HAP-1 (cell line): ENCODE data around the gene SDHD.
"Not testable (repeated sequence)": the region's sequence is repeated elsewhere in the genome, so short reads cannot be mapped to it uniquely, and the experiment has no call there.

Experiments used
- DNase-seq, 2 experiments: peaks; one replicate each; pipeline ENCODE4 v3.0.0-alpha.2; 2016 to 2020; ENCODE audit warnings: low spot score in 2 of 2
- H3K27me3 ChIP-seq: fragments of 250-450 bp; sonication (Bioruptor Pico); 2 replicates; pipeline ENCODE4 v1.5.1; 2020; ENCODE audit warnings: low read depth, mild to moderate bottlenecking, moderate library complexity
- H3K36me3 ChIP-seq: fragments of 250-450 bp; sonication (Bioruptor Pico); replicated peaks from 2 replicates; pipeline ENCODE4 v1.5.1; 2020; ENCODE audit warnings: mild to moderate bottlenecking
- H3K4me1 ChIP-seq: fragments of 250-450 bp; sonication (Bioruptor Pico); 2 replicates; pipeline ENCODE4 v1.5.1; 2020; ENCODE audit warnings: mild to moderate bottlenecking
- H3K4me3 ChIP-seq: fragments of 250-450 bp; sonication (Bioruptor Pico); 2 replicates; pipeline ENCODE4 v1.5.1; 2020; ENCODE audit warnings: mild to moderate bottlenecking, moderate library complexity
- H3K9me3 ChIP-seq: fragments of 250-450 bp; sonication (Bioruptor Pico); 2 replicates; pipeline ENCODE4 v1.5.1; 2020; ENCODE audit warnings: mild to moderate bottlenecking, moderate library complexity
- in situ Hi-C: fragments of 300-500 bp; cut with MboI; formaldehyde crosslinking; loops from 3 replicates; pipeline ENCODE4 v1.14.3; 2020; ENCODE audit warnings: low sequenced_read_pairs, inconsistent platforms, mixed read lengths

SDHD gene

DNA sequence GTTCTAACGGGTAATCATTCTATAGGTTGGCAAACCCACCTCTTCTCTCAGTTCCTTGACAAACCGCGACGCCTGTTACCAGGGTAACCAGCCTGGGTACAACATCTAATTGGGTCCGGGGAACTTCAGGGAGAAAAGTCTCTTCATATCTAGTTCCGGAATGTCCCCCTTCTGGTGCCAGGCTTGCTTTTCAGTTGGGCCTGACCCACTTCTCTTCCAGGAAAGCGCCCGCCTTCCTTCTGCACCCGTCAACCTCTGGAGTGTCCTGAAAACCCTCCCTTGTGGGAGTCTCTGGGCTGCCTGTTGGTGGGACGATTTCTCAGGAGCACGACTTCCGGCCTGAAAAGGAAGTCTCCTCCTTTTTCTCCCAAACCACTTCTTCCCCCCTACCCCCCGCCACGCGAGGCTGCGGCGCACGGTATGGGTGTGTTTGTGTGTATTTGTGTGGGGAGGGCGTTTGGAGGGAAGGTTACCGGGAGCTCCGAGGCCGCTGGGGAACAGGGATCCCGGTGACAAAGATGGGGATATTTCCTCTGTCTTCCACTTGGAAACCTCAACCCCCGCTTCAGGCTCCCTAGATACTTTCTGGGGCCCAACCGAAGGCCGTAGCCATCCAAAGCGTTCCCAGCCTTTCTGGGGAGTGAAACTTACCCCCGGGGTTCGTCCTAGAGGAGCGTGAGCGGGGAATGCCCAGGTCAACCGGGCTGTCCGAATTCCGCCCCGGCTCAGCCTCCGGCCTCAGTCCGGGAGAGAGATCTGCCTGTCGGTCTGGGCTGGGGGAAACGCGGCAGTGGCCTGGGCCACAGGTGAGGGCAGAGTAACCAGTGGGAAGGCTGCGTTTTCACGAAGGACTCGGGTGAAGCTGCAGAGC, 12.5 kb upstream of the SDHD start, which contains the start of the genes NKAPD1 and PIH1D2:
TSS of gene NKAPD1 (plus strand) at position 359 of the 871 bp plus-strand sequence. CDS start 1,276 bp downstream, outside the sequence.
TSS of gene PIH1D2 (minus strand) at position 77 of the 871 bp plus-strand sequence. CDS start 843 bp downstream, outside the sequence.
- peak; percentile 81 to 83 for DNase-seq
- H3K27me3 ChIP-seq, result no peaks in the 10 kb centered on the region; the same call in 1 of the 2 replicates
- H3K9me3 ChIP-seq, result no peaks in the 10 kb centered on the region
- H3K36me3 ChIP-seq, result peaks cover 31% of the 10 kb centered on the region
- peak within 1 kb of the TSS; percentile 93 for H3K4me3 ChIP-seq
- in situ Hi-C loops, result no loop called here
- peaks cover 5% of the 10 kb centered on the region; the same call in 1 of the 2 replicates for H3K4me1 ChIP-seq

DNA sequence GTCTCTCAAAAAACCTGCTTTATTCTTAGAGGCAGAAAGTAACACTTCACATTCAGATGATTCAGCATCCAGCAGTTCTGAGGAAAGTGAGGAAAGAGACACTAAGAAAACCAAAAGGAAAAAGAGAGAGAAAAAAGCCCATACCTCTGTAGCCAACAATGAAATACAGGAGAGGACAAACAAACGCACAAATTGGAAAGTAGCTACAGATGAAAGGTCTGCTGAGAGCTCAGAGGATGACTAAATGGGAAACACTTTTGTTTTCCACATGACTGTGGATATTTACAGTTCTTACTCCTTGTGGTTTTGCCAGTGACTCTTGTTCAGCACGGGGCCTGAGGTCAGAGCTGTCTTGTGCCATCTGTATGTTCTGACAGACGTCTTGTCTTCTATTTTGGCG, 3.9 kb upstream of the SDHD start:
- Histone ChIP-seq H3K4me1 (peaks cover 8% of the 10 kb centered on the region), H3K9me3 (no peaks in the 10 kb centered on the region), H3K4me3 (no peak overlapping the region), H3K27me3 (no peaks in the 10 kb centered on the region), H3K36me3 (peaks cover 70% of the 10 kb centered on the region)
- in situ Hi-C loops, result loop anchor here (10.0 kb wide), 1 partner anchor 208 kb away; the partner anchor contains the start of genes ALG9, CFAP68 and FDXACB1
- DNase-seq, result no peak

DNA sequence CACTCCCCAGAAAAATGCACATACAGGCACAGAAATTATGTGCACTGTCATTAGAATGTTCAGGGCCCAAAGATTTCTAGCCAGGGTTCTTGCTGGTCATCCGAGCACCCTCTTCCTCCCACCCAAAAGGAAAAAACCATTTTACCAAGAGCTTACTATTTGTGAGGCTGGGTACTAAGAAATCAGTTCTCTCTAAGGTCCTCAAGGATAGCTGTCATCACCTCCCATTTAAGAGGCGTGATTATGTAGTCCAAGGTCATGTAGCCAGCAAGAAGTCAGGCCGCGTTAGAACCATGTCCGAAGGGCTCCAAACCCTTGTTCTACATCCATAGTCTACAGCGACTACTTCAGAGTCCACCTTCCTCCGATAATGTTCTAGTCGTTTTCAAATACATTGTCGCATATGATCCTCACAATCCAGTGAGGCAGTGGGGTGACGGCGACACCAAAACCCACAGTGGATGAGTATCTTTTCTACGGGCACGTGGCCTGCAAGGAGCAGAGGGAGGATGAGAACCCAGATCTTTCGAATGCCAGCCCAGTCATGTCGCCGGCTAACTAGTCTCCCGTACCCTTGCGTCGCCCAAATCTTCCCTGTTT, 751 bp upstream of the SDHD start:
- Histone ChIP-seq H3K27me3 (no peaks in the 10 kb centered on the region), H3K4me3 (peak overlapping the region; percentile 74), H3K4me1 (peaks cover 12% of the 10 kb centered on the region), H3K9me3 (no peaks in the 10 kb centered on the region), H3K36me3 (peaks cover 72% of the 10 kb centered on the region)
- in situ Hi-C loops, result loop anchor here (10.0 kb wide), 1 partner anchor 211 kb away; the partner anchor contains the start of genes ALG9, CFAP68 and FDXACB1
- DNase-seq, result peak in 1 of 2 experiments; percentile 31

DNA sequence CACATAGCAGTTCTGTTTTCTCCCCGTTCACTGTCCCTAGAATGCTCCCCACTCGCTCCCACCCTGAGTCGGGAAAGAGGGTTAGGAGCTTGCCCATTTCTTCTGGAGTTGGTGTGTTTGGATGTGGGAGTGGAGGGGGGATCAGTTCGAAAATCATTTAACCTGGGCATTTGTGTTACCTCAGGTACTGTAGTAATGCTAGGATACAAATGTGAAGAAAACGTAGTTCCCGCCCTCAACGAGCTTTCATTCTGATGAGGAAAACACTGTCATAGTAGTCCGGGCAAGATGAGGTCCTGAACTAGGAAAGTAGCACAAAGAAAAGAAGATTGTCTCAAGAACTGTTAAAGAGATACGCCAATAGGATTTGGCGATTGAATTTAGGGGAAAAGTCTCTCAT, 539 bp downstream of the SDHD start:
- Histone ChIP-seq H3K9me3 (no peaks in the 10 kb centered on the region), H3K4me1 (peaks cover 12% of the 10 kb centered on the region), H3K27me3 (no peaks in the 10 kb centered on the region), H3K36me3 (peaks cover 75% of the 10 kb centered on the region), H3K4me3 (peak overlapping the region; percentile 74)
- no peak for DNase-seq
- in situ Hi-C loops, result loop anchor here (10.0 kb wide), 1 partner anchor 212 kb away; the partner anchor contains the start of genes ALG9, CFAP68 and FDXACB1

DNA sequence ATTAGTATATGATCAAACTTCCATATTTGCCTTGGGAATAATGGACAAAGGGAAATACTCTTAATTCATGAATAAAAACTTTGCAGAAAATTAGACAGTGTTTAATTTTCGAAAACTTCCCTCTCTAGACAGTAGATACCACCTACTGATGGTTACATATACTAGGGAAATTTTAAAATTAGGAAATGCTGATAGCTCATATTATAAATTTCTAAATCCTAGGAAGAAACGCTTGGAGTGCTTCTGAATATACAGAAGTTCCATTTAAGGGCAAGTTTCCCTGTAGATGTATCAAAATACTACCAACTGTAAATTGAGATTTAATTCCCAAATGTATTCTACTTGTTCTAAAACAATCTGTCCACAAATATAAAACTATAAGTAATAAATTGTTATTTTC, 8.6 kb downstream of the SDHD start:
- H3K4me3 ChIP-seq, DNase-seq, H3K27me3 ChIP-seq, in situ Hi-C loops, H3K9me3 ChIP-seq, H3K4me1 ChIP-seq: not testable (repeated sequence)
- H3K36me3 ChIP-seq, result peaks cover 45% of the 10 kb centered on the region

DNA sequence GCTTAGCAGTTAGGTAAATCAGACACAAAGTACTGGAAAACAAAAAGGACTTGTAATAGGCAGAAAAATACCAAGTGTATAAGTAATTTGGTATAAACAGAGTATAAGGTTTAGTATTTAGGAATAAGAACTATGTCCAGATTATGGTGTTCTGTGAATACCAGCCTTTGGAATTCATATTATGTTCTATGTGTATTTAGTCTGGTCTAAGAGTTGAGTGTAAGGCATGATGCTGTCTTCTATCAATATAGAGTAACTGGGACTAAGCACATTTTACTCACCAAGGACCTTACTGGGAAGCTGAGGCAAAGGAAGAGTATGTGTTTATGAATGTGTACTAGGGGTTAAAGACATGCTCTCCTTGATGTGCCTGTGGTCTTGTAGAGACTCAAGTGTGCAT, 9.5 kb downstream of the SDHD start:
- no peaks in the 10 kb centered on the region for H3K27me3 ChIP-seq
- H3K4me1 ChIP-seq, result no peaks in the 10 kb centered on the region
- peaks cover 39% of the 10 kb centered on the region for H3K36me3 ChIP-seq
- in situ Hi-C loops, result no loop called here
- H3K4me3 ChIP-seq, result no peak overlapping the region
- no peak for DNase-seq
- no peaks in the 10 kb centered on the region for H3K9me3 ChIP-seq

DNA sequence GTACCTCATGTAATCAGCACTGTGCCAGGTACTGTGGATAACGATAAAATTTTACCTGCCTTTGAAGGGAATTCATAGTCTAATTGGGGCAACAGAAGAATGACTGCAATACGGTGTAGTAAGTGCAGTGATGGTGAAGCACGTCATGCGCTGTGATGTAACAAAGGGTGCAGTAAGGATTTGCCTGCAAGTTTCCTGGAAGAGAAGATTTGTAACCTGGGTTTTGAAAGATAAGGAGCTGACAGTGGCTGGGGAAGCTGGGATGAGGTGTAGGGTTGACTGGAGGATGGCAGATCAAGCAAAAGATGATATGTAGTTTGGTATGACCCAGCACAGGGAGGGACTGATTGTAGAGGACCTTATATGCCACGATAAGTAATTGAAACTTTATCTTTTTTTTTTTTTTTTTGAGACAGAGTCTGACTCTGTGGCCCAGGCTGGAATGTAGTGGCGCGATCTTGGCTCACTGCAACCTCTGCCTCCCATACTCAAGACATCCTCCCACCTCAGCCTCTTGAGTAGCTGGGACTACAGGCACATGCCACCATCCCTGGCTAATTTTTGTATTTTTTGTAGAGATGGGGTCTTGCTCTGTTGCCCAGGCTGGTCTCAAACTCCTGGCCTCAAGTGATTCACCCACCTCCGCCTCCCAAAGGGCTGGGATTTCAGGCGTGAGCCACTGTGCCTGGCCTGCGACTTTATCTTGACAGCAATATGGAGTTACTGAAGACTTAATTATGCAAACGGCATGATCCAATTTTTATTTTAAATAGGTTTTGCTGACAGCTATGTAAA, 11.3 kb downstream of the SDHD start:
- in situ Hi-C loops, result no loop called here
- no peak for DNase-seq
- Histone ChIP-seq H3K4me3 (no peak overlapping the region), H3K4me1 (no peaks in the 10 kb centered on the region), H3K27me3 (no peaks in the 10 kb centered on the region), H3K9me3 (no peaks in the 10 kb centered on the region), H3K36me3 (peaks cover 26% of the 10 kb centered on the region)

DNA sequence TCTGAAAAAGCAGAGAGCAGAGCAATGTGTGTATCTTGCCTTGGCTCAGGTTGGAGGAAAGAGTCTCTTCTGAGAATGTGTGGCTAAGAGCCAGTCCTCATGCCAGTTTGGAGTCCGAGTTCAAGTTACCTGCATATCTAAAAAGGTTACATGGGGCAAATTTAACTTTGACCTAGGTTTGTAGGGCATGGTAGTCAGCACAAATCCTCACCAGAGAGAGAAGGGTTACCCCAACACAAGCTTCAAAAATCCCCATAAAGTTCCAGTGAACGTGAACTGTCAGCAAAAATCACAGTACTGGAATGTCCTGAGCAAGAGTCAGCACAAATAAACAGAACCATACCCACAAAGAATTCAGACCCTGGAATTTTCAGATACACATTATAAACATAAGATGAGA, 13.8 kb downstream of the SDHD start:
- H3K4me1 ChIP-seq, result no peaks in the 10 kb centered on the region
- no peak for DNase-seq
- H3K36me3 ChIP-seq, result peaks cover 5% of the 10 kb centered on the region
- H3K27me3 ChIP-seq, result no peaks in the 10 kb centered on the region
- H3K9me3 ChIP-seq, result no peaks in the 10 kb centered on the region
- no peak overlapping the region for H3K4me3 ChIP-seq
- in situ Hi-C loops, result no loop called here

DNA sequence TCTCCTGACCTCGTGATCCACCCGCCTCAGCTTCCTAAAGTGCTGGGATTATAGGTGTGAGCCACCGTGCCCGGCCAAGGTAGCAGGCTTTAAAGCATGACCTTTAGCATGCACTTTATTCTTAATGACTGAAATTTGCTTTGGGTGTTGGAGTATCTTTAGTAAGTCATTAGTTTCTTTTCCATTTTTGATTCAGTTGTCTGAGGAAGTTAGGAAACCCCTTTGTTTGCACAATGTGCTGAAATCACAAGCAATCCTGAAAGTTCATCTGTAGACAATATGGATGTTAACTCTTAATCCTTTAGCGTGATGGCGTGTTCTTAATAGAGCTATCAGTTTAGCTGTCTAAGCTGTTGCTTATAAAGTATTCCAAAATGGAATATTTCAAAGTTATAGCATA, 16.8 kb downstream of the SDHD start:
- DNase-seq, result no peak
- H3K36me3 ChIP-seq, result no peaks in the 10 kb centered on the region
- no peaks in the 10 kb centered on the region for H3K4me1 ChIP-seq
- in situ Hi-C loops, result no loop called here
- no peak overlapping the region for H3K4me3 ChIP-seq
- H3K27me3 ChIP-seq, result no peaks in the 10 kb centered on the region
- H3K9me3 ChIP-seq, result no peaks in the 10 kb centered on the region

DNA sequence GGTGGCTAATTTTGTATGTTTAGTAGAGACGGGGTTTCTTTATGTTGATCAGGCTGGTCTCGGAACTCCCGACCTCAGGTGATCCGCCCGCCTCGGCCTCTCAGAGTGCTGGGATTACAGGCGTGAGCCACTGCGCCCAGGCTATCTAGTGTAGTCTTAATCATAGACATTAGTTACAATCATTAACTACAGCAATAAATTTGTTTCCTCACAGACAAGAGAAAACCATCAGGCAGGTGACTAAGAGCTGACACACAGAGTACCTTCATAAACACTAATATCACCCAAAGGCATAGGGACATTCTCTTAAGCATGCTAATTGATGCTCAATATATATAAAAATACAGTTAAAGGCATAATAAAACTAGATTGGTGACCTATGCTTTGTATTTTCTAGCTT, 19.4 kb downstream of the SDHD start:
- no peak for DNase-seq
- no peak overlapping the region for H3K4me3 ChIP-seq
- in situ Hi-C loops, result no loop called here
- H3K36me3 ChIP-seq, result no peaks in the 10 kb centered on the region
- H3K4me1 ChIP-seq, result no peaks in the 10 kb centered on the region
- H3K9me3 ChIP-seq, result no peaks in the 10 kb centered on the region
- no peaks in the 10 kb centered on the region for H3K27me3 ChIP-seq

DNA sequence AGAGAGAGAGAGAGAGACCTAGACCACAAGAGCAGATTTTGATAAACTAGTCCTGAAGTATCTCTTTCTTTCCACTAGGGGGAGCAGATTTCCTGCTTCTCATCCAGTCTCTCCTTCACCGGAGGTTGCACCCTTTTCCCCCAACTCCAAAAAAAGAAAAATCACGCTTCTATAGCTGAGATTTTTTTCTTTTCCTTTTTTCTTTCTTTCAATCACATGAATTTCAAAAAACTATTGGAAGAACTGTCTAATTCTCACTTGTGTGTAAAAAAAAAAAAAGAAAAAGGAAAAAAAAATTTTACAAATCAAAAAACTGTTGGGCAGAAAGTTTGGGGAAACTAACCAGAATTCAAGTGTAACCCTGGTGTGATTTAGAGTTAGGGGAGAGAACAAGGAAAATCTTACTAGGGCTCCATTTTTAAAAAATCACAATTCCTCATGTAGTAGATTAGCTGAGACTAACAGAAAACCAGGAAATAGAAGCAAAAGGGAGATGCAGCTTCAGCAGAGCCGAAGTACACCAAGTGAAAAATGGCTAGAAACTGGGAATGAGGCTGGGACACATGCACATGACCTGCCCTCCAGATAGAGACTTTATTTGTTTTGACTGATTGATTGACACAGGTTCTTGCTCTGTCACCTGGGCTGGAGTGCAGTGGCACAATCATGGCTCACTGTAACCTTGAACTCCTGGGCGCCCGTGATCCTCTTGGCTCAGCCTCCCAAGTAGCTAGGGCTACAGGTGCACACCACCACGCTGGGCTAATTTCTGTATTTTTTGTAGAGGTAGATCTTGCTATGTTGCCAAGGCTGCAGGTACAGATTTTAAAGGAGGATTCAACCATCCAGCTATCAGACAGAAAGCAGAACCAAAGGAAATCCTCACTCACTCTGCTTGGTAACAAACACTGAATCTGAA, 27.1 kb downstream of the SDHD start:
- Histone ChIP-seq H3K27me3 (no peaks in the 10 kb centered on the region), H3K9me3 (no peaks in the 10 kb centered on the region), H3K4me1 (no peaks in the 10 kb centered on the region), H3K36me3 (no peaks in the 10 kb centered on the region), H3K4me3 (no peak overlapping the region)
- in situ Hi-C loops, result no loop called here
- DNase-seq, result peak; percentile 21 to 70

DNA sequence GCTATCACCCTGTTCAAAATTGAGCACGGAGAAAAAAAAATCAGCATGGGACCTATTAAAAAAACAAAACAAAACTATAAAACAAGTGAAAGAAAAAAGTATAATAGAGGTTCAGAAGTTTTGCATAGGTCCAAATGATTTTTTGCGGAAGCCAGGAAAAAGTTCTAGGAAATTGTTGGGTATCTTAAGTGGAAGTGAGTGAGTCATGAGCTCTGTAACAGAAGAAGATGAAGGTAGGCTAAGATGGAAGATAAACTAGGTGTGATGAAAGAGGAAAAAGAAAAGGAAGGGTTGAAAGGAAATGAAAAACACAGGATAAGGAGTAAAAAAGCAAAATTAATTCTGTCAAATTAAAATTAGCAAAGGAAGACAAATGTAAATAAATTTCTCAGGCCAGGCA, 27.8 kb downstream of the SDHD start:
- Histone ChIP-seq H3K9me3 (no peaks in the 10 kb centered on the region), H3K27me3 (no peaks in the 10 kb centered on the region), H3K4me1 (no peaks in the 10 kb centered on the region), H3K4me3 (no peak overlapping the region), H3K36me3 (no peaks in the 10 kb centered on the region)
- no peak for DNase-seq
- in situ Hi-C loops, result no loop called here

DNA sequence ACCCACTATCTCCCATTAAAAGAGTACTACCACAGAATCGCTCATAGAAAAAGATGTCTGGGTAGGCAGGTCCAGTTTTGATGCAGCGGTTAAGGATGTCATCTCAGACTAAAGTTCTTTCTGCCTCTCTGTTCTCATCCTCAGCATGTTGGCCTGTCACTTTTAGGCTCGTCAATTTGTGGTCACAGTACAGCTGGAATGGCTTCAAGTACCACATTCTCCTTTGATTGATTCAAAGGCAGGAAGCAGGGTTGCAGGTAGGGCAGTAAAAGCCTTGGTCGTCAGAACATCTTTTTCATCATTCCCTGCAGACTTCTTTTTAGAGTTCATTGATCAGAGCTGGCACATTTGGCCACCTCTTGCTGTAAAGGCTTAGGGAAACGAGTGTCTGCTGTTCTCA, 28.7 kb downstream of the SDHD start:
- in situ Hi-C loops, result no loop called here
- no peak overlapping the region for H3K4me3 ChIP-seq
- DNase-seq, result no peak

More for the DNA sequence above, 28.7 kb downstream of the SDHD start:
- no peaks in the 10 kb centered on the region for H3K27me3 ChIP-seq
- H3K9me3 ChIP-seq, result no peaks in the 10 kb centered on the region
- no peaks in the 10 kb centered on the region for H3K4me1 ChIP-seq
- no peaks in the 10 kb centered on the region for H3K36me3 ChIP-seq
